A549 (cell line): ENCODE measurements around the gene LRP1.

ENCODE experiments used
- CBX8 ChIP-seq: fragments of 200-600 bp; sonication (generic); IDR thresholded peaks from 2 replicates; pipeline ENCODE4 v1.6.1; 2016
- CEBPB ChIP-seq, 2 experiments: fragments of >200 bp in 1 of 2; sonication (Bioruptor Twin) in 1 of 2; formaldehyde crosslinking in 1 of 2; IDR thresholded peaks; 2 replicates each; pipeline ENCODE4 v1.6.1; 2012 to 2016
- EHMT2 ChIP-seq: fragments of 200-600 bp; sonication (generic); IDR thresholded peaks from 2 replicates; pipeline ENCODE4 v1.6.1; 2016; ENCODE audit warnings: antibody characterized with exemption, low read depth, mild to moderate bottlenecking, moderate library complexity
- EP300 ChIP-seq, 2 experiments: fragments of >200 bp; sonication (Bioruptor Twin); formaldehyde crosslinking; IDR thresholded peaks; 2 replicates in 1 of 2; 3 replicates in 1 of 2; pipeline ENCODE4 v1.6.1; 2016 to 2017
- FOSL2 ChIP-seq, 2 experiments: fragments of 450-650 bp in 1 of 2; fragments of >200 bp in 1 of 2; sonication (Bioruptor Twin) in 1 of 2; formaldehyde crosslinking; IDR thresholded peaks; 2 replicates each; pipeline versions ENCODE4 v1.5.0 to v1.6.1; 2016 to 2020; ENCODE audit warnings: mild to moderate bottlenecking in 1 of 2, moderate library complexity in 1 of 2
- HDAC2 ChIP-seq: fragments of 200-600 bp; sonication (generic); IDR thresholded peaks from 2 replicates; pipeline ENCODE4 v1.6.1; 2016
- MYC ChIP-seq: IDR thresholded peaks from 2 replicates; pipeline ENCODE4 v1.6.1; 2012; ENCODE audit warnings: mild to moderate bottlenecking, inconsistent platforms, low read length, improper control_type of control experiment, borderline replicate concordance
- POLR2A ChIP-seq: IDR thresholded peaks from 2 replicates; pipeline ENCODE4 v1.6.1; 2012; ENCODE audit warnings: mild to moderate bottlenecking, low read length
- RAD21 ChIP-seq, 2 experiments: fragments of >200 bp in 1 of 2; sonication (Bioruptor Twin) in 1 of 2; formaldehyde crosslinking in 1 of 2; IDR thresholded peaks in 1 of 2; conservative IDR thresholded peaks in 1 of 2; 2 replicates in 1 of 2; 3 replicates in 1 of 2; pipeline ENCODE4 v1.6.1; 2012 to 2018; ENCODE audit warnings: inconsistent platforms in 1 of 2
- SMC3 ChIP-seq: fragments of >200 bp; sonication (Bioruptor Twin); formaldehyde crosslinking; IDR thresholded peaks from 3 replicates; pipeline ENCODE4 v1.6.1; 2018; ENCODE audit warnings: inconsistent platforms
- TF ChIP-seq, protein P1 (sequence below): fragments of >200 bp; sonication (Bioruptor Twin); formaldehyde crosslinking; IDR thresholded peaks from 3 replicates; pipeline ENCODE4 v1.5.1; 2016
- TF ChIP-seq, protein P2 (sequence below): IDR thresholded peaks from 2 replicates; pipeline ENCODE4 v1.6.1; 2012
- TF ChIP-seq, protein P3 (sequence below): fragments of 200-600 bp; sonication (generic); IDR thresholded peaks from 2 replicates; pipeline ENCODE4 v1.6.1; 2016; ENCODE audit warnings: antibody characterized with exemption, mild to moderate bottlenecking, moderate library complexity
- TF ChIP-seq, protein P4 (sequence below): IDR thresholded peaks from 2 replicates; pipeline ENCODE4 v1.6.1; 2012

DNA sequence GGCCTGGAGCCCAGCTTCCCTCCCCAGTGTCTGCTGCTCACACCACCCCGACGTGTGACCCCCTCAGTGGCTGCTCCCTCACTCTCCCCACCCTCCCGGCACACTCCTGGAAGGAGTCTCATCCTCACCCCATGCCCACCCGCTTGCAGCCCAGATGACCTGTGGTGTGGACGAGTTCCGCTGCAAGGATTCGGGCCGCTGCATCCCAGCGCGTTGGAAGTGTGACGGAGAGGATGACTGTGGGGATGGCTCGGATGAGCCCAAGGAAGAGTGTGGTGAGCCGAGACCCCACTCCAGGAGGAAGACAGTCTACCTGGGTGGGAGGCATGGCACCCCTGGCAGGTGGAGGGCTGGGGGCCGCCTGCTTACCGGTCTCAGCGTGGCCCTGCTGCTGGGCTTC lies 73.3 kb downstream of the LRP1 start:
- TF ChIP-seq, protein P1, sequence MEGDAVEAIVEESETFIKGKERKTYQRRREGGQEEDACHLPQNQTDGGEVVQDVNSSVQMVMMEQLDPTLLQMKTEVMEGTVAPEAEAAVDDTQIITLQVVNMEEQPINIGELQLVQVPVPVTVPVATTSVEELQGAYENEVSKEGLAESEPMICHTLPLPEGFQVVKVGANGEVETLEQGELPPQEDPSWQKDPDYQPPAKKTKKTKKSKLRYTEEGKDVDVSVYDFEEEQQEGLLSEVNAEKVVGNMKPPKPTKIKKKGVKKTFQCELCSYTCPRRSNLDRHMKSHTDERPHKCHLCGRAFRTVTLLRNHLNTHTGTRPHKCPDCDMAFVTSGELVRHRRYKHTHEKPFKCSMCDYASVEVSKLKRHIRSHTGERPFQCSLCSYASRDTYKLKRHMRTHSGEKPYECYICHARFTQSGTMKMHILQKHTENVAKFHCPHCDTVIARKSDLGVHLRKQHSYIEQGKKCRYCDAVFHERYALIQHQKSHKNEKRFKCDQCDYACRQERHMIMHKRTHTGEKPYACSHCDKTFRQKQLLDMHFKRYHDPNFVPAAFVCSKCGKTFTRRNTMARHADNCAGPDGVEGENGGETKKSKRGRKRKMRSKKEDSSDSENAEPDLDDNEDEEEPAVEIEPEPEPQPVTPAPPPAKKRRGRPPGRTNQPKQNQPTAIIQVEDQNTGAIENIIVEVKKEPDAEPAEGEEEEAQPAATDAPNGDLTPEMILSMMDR = no peak
- TF ChIP-seq, protein P2, sequence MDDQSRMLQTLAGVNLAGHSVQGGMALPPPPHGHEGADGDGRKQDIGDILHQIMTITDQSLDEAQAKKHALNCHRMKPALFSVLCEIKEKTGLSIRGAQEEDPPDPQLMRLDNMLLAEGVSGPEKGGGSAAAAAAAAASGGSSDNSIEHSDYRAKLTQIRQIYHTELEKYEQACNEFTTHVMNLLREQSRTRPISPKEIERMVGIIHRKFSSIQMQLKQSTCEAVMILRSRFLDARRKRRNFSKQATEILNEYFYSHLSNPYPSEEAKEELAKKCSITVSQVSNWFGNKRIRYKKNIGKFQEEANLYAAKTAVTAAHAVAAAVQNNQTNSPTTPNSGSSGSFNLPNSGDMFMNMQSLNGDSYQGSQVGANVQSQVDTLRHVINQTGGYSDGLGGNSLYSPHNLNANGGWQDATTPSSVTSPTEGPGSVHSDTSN = no peak
- no peak for TF ChIP-seq POLR2A
- no peak for TF ChIP-seq EP300 (IDR thresholded peaks at IDR 0.05)
- TF ChIP-seq RAD21 (conservative IDR thresholded peaks at IDR 0.05 in 1 of 2, IDR thresholded peaks at IDR 0.05 in 1 of 2) = no peak
- no peak for TF ChIP-seq EHMT2
- TF ChIP-seq FOSL2 (IDR thresholded peaks at IDR 0.05) = no peak
- TF ChIP-seq FOSL2 (CRISPR knock-in tag; IDR thresholded peaks at IDR 0.05) = no peak
- TF ChIP-seq CBX8 = no peak
- TF ChIP-seq SMC3 = no peak
- TF ChIP-seq CEBPB (IDR thresholded peaks at IDR 0.05) = no peak
- TF ChIP-seq, protein P3, sequence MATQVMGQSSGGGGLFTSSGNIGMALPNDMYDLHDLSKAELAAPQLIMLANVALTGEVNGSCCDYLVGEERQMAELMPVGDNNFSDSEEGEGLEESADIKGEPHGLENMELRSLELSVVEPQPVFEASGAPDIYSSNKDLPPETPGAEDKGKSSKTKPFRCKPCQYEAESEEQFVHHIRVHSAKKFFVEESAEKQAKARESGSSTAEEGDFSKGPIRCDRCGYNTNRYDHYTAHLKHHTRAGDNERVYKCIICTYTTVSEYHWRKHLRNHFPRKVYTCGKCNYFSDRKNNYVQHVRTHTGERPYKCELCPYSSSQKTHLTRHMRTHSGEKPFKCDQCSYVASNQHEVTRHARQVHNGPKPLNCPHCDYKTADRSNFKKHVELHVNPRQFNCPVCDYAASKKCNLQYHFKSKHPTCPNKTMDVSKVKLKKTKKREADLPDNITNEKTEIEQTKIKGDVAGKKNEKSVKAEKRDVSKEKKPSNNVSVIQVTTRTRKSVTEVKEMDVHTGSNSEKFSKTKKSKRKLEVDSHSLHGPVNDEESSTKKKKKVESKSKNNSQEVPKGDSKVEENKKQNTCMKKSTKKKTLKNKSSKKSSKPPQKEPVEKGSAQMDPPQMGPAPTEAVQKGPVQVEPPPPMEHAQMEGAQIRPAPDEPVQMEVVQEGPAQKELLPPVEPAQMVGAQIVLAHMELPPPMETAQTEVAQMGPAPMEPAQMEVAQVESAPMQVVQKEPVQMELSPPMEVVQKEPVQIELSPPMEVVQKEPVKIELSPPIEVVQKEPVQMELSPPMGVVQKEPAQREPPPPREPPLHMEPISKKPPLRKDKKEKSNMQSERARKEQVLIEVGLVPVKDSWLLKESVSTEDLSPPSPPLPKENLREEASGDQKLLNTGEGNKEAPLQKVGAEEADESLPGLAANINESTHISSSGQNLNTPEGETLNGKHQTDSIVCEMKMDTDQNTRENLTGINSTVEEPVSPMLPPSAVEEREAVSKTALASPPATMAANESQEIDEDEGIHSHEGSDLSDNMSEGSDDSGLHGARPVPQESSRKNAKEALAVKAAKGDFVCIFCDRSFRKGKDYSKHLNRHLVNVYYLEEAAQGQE = no peak
- TF ChIP-seq HDAC2 = no peak
- TF ChIP-seq, protein P4, sequence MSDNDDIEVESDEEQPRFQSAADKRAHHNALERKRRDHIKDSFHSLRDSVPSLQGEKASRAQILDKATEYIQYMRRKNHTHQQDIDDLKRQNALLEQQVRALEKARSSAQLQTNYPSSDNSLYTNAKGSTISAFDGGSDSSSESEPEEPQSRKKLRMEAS = no peak
- no peak for TF ChIP-seq MYC
